Measurements from ENCODE around the gene ATF6. TPM values are rescaled to one million over a fixed set of nuclear protein-coding genes. Genes with fewer than 3 reads are reported as not detected.

ATF6 gene
- total RNA-seq, 3 donors from 2014 or later: 31.0 to 56.1 (median 34.1) TPM

DNA sequence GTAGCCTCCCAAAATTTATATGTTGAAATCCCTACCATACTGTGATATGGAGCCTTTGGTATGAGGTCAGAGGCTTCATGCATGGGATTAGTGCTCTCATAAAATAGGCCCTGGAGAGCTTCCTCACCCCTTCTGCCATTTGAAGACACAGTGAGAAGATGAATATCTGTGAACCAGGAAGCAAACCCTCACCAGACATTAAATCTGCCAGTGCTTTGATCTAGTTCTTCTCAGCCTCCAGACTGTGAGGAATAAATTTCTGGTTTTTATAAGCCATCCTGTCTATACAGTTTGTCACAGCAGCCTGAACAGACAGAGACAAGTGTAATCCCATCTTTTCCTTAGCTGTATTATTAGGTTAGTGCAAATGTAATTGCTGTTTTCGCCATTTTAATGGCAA lies 169.1 kb downstream of the ATF6 start:
- intact Hi-C loops (cut with DNase I; ENCODE audit: low total_unique reads): no loop called here
- H3K27me3 ChIP-seq: no peaks in the 10 kb centered on the region
- H3K36me3 ChIP-seq: no peaks in the 10 kb centered on the region
- no peak overlapping the region for H3K4me3 ChIP-seq
- no peak overlapping the region for H3K27ac ChIP-seq
- no peak for TF ChIP-seq POLR2AphosphoS5 (IDR thresholded peaks at IDR 0.05)
- TF ChIP-seq, protein P1, sequence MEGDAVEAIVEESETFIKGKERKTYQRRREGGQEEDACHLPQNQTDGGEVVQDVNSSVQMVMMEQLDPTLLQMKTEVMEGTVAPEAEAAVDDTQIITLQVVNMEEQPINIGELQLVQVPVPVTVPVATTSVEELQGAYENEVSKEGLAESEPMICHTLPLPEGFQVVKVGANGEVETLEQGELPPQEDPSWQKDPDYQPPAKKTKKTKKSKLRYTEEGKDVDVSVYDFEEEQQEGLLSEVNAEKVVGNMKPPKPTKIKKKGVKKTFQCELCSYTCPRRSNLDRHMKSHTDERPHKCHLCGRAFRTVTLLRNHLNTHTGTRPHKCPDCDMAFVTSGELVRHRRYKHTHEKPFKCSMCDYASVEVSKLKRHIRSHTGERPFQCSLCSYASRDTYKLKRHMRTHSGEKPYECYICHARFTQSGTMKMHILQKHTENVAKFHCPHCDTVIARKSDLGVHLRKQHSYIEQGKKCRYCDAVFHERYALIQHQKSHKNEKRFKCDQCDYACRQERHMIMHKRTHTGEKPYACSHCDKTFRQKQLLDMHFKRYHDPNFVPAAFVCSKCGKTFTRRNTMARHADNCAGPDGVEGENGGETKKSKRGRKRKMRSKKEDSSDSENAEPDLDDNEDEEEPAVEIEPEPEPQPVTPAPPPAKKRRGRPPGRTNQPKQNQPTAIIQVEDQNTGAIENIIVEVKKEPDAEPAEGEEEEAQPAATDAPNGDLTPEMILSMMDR (IDR thresholded peaks at IDR 0.05): no peak
- no peak for TF ChIP-seq POLR2A (IDR thresholded peaks at IDR 0.05)
- no peaks in the 10 kb centered on the region for H3K9me3 ChIP-seq
- DNase-seq (ENCODE audit: low spot score in 2 of 2): no peak
- no peaks in the 10 kb centered on the region for H3K4me1 ChIP-seq

GRCh38 chr1:161936786-161937185 lies 170.7 kb downstream of the ATF6 start:
- intact Hi-C loops (cut with DNase I; ENCODE audit: low total_unique reads): no loop called here
- H3K27ac ChIP-seq: no peak overlapping the region
- DNase-seq (ENCODE audit: low spot score in 2 of 2): no peak
- H3K4me1 ChIP-seq: no peaks in the 10 kb centered on the region
- H3K9me3 ChIP-seq: no peaks in the 10 kb centered on the region
- H3K4me3 ChIP-seq: no peak overlapping the region
- no peaks in the 10 kb centered on the region for H3K27me3 ChIP-seq
- no peak for TF ChIP-seq POLR2A (IDR thresholded peaks at IDR 0.05)
- TF ChIP-seq POLR2AphosphoS5 (IDR thresholded peaks at IDR 0.05): no peak
- TF ChIP-seq, protein P1 (IDR thresholded peaks at IDR 0.05): no peak
- H3K36me3 ChIP-seq: no peaks in the 10 kb centered on the region

GRCh38 chr1:161940866-161941591 lies 174.9 kb downstream of the ATF6 start:
- DNase-seq (ENCODE audit: low spot score in 2 of 2): no peak
- Histone ChIP-seq H3K9me3 (no peaks in the 10 kb centered on the region), H3K27ac (no peak overlapping the region), H3K4me3 (no peak overlapping the region), H3K27me3 (no peaks in the 10 kb centered on the region), H3K36me3 (no peaks in the 10 kb centered on the region), H3K4me1 (no peaks in the 10 kb centered on the region)
- intact Hi-C loops (cut with DNase I; ENCODE audit: low total_unique reads): no loop called here
- TF ChIP-seq POLR2AphosphoS5 (IDR thresholded peaks at IDR 0.05): no peak
- no peak for TF ChIP-seq POLR2A (IDR thresholded peaks at IDR 0.05)
- TF ChIP-seq, protein P1 (IDR thresholded peaks at IDR 0.05): no peak

GRCh38 chr1:161941726-161942436 lies 175.8 kb downstream of the ATF6 start:
- Histone ChIP-seq H3K4me3 (no peak overlapping the region), H3K27me3 (no peaks in the 10 kb centered on the region), H3K36me3 (no peaks in the 10 kb centered on the region), H3K9me3 (no peaks in the 10 kb centered on the region), H3K27ac (no peak overlapping the region), H3K4me1 (no peaks in the 10 kb centered on the region)
- intact Hi-C loops (cut with DNase I; ENCODE audit: low total_unique reads): no loop called here
- no peak for TF ChIP-seq POLR2A (IDR thresholded peaks at IDR 0.05)
- no peak for DNase-seq (ENCODE audit: low spot score in 2 of 2)

GRCh38 chr1:161943737-161944136 lies 177.6 kb downstream of the ATF6 start:
- Histone ChIP-seq H3K4me3 (no peak overlapping the region), H3K36me3 (no peaks in the 10 kb centered on the region), H3K27me3 (no peaks in the 10 kb centered on the region), H3K4me1 (no peaks in the 10 kb centered on the region), H3K9me3 (no peaks in the 10 kb centered on the region), H3K27ac (no peak overlapping the region)
- intact Hi-C loops (cut with DNase I; ENCODE audit: low total_unique reads): no loop called here
- TF ChIP-seq, protein P1 (IDR thresholded peaks at IDR 0.05): no peak
- no peak for TF ChIP-seq POLR2AphosphoS5 (IDR thresholded peaks at IDR 0.05)
- TF ChIP-seq POLR2A (IDR thresholded peaks at IDR 0.05): no peak
- no peak for DNase-seq (ENCODE audit: low spot score in 2 of 2)

Data from breast epithelium (tissue), 4 donors.